Heart right ventricle (tissue), 12 donors: ENCODE measurements around the gene SYT15B. TPM values are rescaled to one million over a fixed set of nuclear protein-coding genes. Genes with fewer than 3 reads are reported as not detected.

ENCODE experiments used
- polyA plus RNA-seq, 2 donors: library from polyadenylated mRNA; stranded (reverse); fragments of 200-250 nt; gene quantifications; one replicate each; pipeline ENCODE4 v1.2.3, GENCODE V29; 2013
- total RNA-seq, 10 donors: library from RNA; stranded (reverse); fragmentation: NEBNext Ultra II Directional in 3 of 10; extraction: Animal tissue kit (Norgen Biotek cat#: 25700) in 3 of 10; gene quantifications; one replicate each; pipeline versions ENCODE4 v1.2.1 to v1.2.4, GENCODE V29; 2021 to 2023
- donor health status: ischemic (EF 13 %, LVEDD 7.1; RV severe dilation, severe dysfunction).
- donor health status: healthy with polysubstance abuse.
- donor health status: DM: no; HTN: yes; CAD: no.
- donor health status: DM: no; HTN: no; CAD: no.
- donor health status: ischemic (EF 25% LVEDD 6.9; RV normal size, moderate dysfunction).
- donor health status: ischemic (EF 25% LVEDD 5.7; RV mildly dilated, moderate dysfunction).
- donor health status: healthy.
- donor health status: nonischemic (EF 11% LVEDD 7.7; RV severe dilation, severe dysfunction).
- donor health status: DM: yes; HTN: yes; CAD: no.
- donor health status: PGD.
- donor health status: ischemic (EF 29% LVEDD 5.4; RV normal size, mild dysfunction).
- donor health status: nonischemic (EF 23%, LVEDD 6.1; RV moderate dilation, normal function).

SYT15B gene
- total and polyA plus RNA-seq, 12 donors: 0.25 to 3.8 (median 1.0) TPM

Other genes starting within 250 kb of the SYT15B start
- 1 to 10 TPM; 1.4 to 4.1 (median 2.4) TPM for gene AGAP9, start 240.0 kb downstream of the SYT15B start, total RNA-seq
- 10 to 100 TPM in 1 of 2 donors, 1 to 10 TPM in 1; 2.4 to 24.7 TPM for gene AGAP9, start 240.0 kb downstream of the SYT15B start, polyA plus RNA-seq
- gene NPY4R2, start 155.1 kb upstream of the SYT15B start, total RNA-seq: not detected
- not detected for gene NPY4R2, start 155.1 kb upstream of the SYT15B start, polyA plus RNA-seq
- not detected for gene FAM25C, start 236.2 kb upstream of the SYT15B start, total RNA-seq
- gene FAM25C, start 236.2 kb upstream of the SYT15B start, polyA plus RNA-seq: not detected